ENCODE data around the gene IER5L. TPM values are rescaled to one million over a fixed set of nuclear protein-coding genes. Genes with fewer than 3 reads are reported as not detected.
"Not testable (repeated sequence)": the region's sequence is repeated elsewhere in the genome, so short reads cannot be mapped to it uniquely, and the experiment has no call there.

IER5L gene
- total RNA-seq, 2 experiments from 2014 or later = 1.3 to 1.5 TPM

DNA sequence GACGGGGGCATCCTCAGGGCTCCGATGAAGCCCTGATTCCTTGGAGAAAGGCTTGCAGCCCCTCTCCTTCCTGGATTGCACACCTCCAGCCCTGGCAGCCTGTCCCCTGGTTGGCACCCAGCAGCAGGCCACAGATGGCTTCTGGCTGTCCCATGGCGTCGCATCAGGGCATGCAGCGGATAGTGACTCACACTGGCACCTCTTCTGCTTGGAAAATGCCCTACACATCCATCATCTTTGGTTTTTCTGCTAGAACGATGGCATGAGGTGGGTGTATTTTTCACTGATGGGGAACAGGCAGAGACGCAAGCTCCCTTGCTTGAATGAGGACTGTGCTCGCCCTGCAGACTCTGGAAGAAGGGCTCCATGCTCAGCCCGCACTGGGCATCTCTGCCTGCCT lies 23.2 kb upstream of the IER5L start:
- Mint-ChIP-seq H3K4me1 (ENCODE audit: low read depth) (peaks cover 3% of the 10 kb centered on the region), H3K27me3 (peaks cover 11% of the 10 kb centered on the region), H3K4me3 (no peak overlapping the region), H3K9me3 (no peaks in the 10 kb centered on the region), H3K36me3 (no peaks in the 10 kb centered on the region), H3K27ac (no peak overlapping the region)
- DNase-seq = no peak
- POLR2A ChIA-PET = no interaction called here
- CTCF ChIA-PET = interaction anchor here (0.6 kb wide), 1 partner anchor 359 kb away, joined by 3 read pairs; no protein-coding TSS in a partner anchor
- intact Hi-C loops (cut with micrococcal nuclease) = loop anchor here (5.0 kb wide), 1 partner anchor 36 kb away; no protein-coding TSS in a partner anchor

DNA sequence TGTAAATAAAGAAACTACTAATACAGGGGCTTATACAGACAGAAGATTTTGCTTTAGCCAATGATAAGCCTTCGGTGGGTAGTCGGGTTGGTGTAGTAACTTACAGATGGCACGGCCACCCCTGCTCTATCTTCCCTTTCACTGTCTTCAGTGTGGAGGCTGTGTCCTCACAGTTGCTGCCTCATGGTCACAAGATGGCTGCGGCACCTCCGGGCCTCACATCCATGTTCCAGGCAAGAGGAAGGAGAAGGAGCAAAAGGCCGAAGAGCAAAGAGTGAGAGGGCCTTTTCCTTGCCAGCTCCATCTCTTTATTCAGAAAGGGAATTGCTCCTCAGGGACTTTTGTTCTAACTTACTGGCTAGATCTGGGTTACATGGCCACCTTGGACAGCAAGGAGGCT lies 22.2 kb upstream of the IER5L start:
- CTCF ChIA-PET = no interaction called here
- no peaks in the 10 kb centered on the region for H3K36me3 Mint-ChIP-seq
- H3K27ac Mint-ChIP-seq = no peak overlapping the region
- POLR2A ChIA-PET = no interaction called here
- intact Hi-C loops (cut with micrococcal nuclease) = loop anchor here (5.0 kb wide), 1 partner anchor 37 kb away; no protein-coding TSS in a partner anchor
- H3K27me3 Mint-ChIP-seq = peaks cover 13% of the 10 kb centered on the region
- no peak overlapping the region for H3K4me3 Mint-ChIP-seq
- H3K9me3 Mint-ChIP-seq = no peaks in the 10 kb centered on the region
- peaks cover 3% of the 10 kb centered on the region for H3K4me1 Mint-ChIP-seq (ENCODE audit: low read depth)
- no peak for DNase-seq

DNA sequence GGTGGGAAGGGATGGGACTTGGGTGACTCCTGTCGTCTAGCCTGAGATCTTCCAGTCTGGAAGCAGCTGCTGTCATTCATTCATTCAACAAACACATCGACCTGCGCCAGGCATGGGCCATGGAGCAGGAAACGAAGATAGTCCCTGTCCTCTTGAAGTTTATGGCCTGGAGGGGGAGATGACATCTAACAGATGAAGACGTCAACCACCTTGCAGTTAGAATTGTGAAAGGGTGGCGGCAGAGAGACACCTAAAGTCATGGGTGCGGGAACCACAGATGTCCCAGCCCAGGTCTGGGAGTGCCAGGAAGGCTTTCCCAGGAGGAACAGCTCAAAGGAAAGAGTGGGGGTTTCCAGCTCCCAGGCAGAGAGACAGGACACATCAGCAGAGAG lies 21.0 kb upstream of the IER5L start:
- Mint-ChIP-seq H3K9me3 (no peaks in the 10 kb centered on the region), H3K4me1 (ENCODE audit: low read depth) (peaks cover 3% of the 10 kb centered on the region), H3K4me3 (no peak overlapping the region), H3K27ac (no peak overlapping the region), H3K36me3 (no peaks in the 10 kb centered on the region), H3K27me3 (peaks cover 19% of the 10 kb centered on the region)
- no peak for DNase-seq
- CTCF ChIA-PET = no interaction called here
- intact Hi-C loops (cut with micrococcal nuclease) = no loop called here
- POLR2A ChIA-PET = no interaction called here

DNA sequence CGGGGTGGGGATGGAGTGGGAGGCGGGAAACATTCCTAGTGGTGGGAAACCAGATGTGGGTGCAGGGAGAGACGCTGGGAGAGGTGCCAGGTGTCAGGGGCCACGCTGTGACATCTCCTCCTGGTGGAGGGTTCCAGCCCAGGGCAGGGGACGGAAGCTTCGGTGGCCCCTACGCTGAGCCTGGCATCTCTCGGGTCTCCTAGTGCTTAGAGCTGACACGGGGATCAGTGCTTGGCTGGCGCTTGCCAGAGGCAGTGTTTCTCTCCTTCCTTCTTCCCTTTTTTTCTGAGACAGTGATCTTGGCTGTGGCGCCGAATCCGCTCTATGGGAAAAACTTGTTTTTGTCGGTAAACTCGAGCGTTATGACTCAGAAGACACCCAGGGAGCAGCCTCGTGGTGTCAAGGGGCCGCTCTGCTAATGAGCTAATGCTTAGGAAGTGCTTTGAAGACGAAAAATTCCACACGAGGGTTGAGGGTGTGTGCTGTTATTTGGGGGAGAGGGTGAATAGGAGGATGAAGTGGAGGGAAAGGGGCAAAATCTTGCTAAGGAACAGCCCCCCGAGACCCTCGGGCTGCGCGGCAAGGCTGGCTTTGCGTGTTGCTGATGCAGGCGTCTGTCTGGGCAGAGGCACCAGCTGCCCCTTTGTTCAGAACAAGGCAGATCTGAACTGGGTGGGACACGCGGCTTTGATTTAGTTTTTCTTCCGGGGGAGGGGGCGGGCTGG lies 20.4 kb upstream of the IER5L start:
- Mint-ChIP-seq H3K27me3 (peaks cover 19% of the 10 kb centered on the region), H3K4me3 (no peak overlapping the region), H3K4me1 (ENCODE audit: low read depth) (peaks cover 3% of the 10 kb centered on the region), H3K27ac (no peak overlapping the region), H3K36me3 (no peaks in the 10 kb centered on the region), H3K9me3 (no peaks in the 10 kb centered on the region)
- ChIA-PET CTCF (interaction anchor here (0.6 kb wide), 1 partner anchor 67 kb away, joined by 3 read pairs; no protein-coding TSS in a partner anchor), POLR2A (no interaction called here)
- intact Hi-C loops (cut with micrococcal nuclease) = no loop called here
- no peak for DNase-seq

DNA sequence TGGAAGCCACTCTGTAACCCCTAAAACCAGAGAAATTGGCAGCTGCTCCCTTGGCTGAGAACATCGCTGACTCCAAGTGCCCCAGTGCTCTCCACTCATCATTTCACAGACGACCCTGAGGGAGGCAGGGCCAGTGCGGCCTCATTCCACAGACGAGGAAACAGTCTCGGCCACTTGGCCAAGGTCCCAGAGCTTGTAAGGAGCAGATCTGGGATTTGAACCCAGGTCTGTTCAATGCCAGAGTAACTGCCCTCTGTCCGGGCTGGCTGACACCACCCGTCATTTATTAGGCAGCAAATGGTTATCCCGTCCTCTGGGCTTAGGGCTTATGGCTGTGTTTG lies 19.9 kb upstream of the IER5L start:
- Mint-ChIP-seq H3K4me3 (no peak overlapping the region), H3K4me1 (ENCODE audit: low read depth) (peaks cover 3% of the 10 kb centered on the region), H3K9me3 (no peaks in the 10 kb centered on the region), H3K27me3 (peaks cover 19% of the 10 kb centered on the region), H3K36me3 (no peaks in the 10 kb centered on the region), H3K27ac (no peak overlapping the region)
- ChIA-PET POLR2A (no interaction called here), CTCF (no interaction called here)
- no peak for DNase-seq
- intact Hi-C loops (cut with micrococcal nuclease) = no loop called here

DNA sequence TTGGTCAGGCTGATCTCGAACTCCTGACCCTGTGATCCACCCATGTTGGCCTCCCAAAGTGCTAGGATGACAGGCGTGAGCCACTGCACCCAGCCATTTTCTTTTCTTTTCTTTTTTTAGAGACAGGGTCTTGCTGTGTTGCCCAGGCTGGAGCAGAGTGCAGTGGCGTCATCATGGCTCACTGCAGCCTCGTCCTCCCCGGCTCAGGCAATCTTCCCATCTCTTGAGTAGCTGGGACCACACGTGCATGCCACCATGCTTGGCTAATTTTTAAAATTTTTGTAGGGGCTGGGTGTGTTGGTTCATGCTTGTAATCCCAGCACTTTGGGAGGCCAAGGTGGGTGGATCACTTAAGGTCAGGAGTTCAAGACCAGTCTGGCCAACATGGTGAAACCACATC lies 19.0 kb upstream of the IER5L start:
- H3K9me3 Mint-ChIP-seq; H3K4me1 Mint-ChIP-seq (ENCODE audit: low read depth); H3K36me3 Mint-ChIP-seq; DNase-seq; H3K27ac Mint-ChIP-seq; POLR2A ChIA-PET; H3K4me3 Mint-ChIP-seq; intact Hi-C loops (cut with micrococcal nuclease); CTCF ChIA-PET: not testable (repeated sequence)
- H3K27me3 Mint-ChIP-seq = peaks cover 19% of the 10 kb centered on the region

DNA sequence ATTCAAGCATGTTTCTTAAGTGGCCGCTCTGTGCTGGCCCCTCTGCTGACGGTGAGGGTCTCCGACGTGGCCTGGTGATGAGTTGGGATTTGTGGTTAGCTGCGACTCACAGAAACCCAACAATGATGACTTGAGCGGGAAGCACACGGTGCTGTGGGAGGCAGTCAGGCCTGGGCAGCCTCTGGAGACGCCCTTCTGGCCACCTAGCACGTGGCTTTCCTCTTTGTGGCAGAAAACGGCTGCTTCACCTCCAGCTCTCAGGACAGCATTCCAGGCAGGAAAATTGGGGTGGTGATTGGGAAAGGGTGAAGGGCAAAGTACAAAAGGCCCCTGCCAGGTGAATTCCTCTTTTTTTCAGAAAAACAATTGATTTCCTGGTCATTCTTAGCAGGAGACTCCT lies 17.5 kb upstream of the IER5L start:
- CTCF ChIA-PET = no interaction called here

DNA sequence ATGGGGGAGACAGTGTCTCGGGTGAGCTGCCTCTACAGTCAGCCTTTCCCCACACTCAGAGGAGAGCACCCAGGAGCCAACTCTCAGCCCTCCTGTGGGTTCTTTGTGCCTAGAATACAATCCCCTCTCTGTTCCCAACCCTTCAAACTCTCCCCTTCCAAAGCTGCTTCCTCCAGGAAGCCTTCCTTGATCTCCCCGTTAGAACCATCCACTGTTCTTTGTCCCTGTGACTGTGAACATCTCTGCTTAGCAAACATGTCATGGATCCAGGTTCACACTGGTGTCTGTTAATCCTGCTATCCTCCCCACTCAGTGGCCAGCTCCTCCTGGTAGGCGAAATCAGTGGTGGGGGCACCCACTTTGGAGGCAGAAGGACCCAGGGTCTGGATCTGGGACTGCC lies 16.2 kb upstream of the IER5L start:
- peaks cover 10% of the 10 kb centered on the region for H3K9me3 Mint-ChIP-seq
- no peak overlapping the region for H3K4me3 Mint-ChIP-seq
- intact Hi-C loops (cut with micrococcal nuclease) = no loop called here
- H3K36me3 Mint-ChIP-seq = no peaks in the 10 kb centered on the region
- CTCF ChIA-PET = interaction anchor here (0.7 kb wide), 1 partner anchor 16 kb away, joined by 4 read pairs; the partner anchor contains the start of gene IER5L
- H3K4me1 Mint-ChIP-seq (ENCODE audit: low read depth) = no peaks in the 10 kb centered on the region
- POLR2A ChIA-PET = no interaction called here
- no peak for DNase-seq
- peaks cover 19% of the 10 kb centered on the region for H3K27me3 Mint-ChIP-seq
- no peak overlapping the region for H3K27ac Mint-ChIP-seq

More for the DNA sequence above, 17.5 kb upstream of the IER5L start:
- H3K27ac Mint-ChIP-seq = no peak overlapping the region
- no peak overlapping the region for H3K4me3 Mint-ChIP-seq
- no peaks in the 10 kb centered on the region for H3K4me1 Mint-ChIP-seq (ENCODE audit: low read depth)
- DNase-seq = no peak
- peaks cover 10% of the 10 kb centered on the region for H3K9me3 Mint-ChIP-seq
- intact Hi-C loops (cut with micrococcal nuclease) = no loop called here
- peaks cover 19% of the 10 kb centered on the region for H3K27me3 Mint-ChIP-seq
- H3K36me3 Mint-ChIP-seq = no peaks in the 10 kb centered on the region
- POLR2A ChIA-PET = no interaction called here

DNA sequence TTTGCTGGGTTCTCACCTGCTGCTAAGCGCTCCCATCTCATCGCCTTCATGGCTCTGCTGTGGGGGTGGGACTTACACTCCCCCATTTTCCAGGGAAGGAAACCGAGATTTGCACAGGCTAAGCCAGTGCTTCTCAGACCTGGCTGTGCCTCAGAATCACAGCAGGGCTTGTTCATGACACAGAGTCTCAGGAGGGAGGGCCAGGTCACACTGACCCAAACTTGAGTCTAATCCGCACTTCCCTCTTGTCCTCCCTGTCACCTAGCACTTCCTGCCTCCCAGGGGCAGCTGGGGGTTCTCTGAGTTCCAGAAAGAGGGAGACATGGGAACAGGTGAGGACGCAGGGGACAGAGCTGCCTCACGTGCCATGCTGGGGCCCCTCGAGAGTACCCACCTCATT lies 15.6 kb upstream of the IER5L start:
- intact Hi-C loops (cut with micrococcal nuclease) = no loop called here
- H3K9me3 Mint-ChIP-seq = peaks cover 10% of the 10 kb centered on the region
- H3K27me3 Mint-ChIP-seq = peaks cover 17% of the 10 kb centered on the region
- no peak for DNase-seq
- H3K27ac Mint-ChIP-seq = no peak overlapping the region
- no peaks in the 10 kb centered on the region for H3K36me3 Mint-ChIP-seq
- POLR2A ChIA-PET = no interaction called here
- H3K4me1 Mint-ChIP-seq (ENCODE audit: low read depth) = no peaks in the 10 kb centered on the region
- no peak overlapping the region for H3K4me3 Mint-ChIP-seq
- CTCF ChIA-PET = interaction anchor here (0.7 kb wide), 1 partner anchor 16 kb away, joined by 4 read pairs; the partner anchor contains the start of gene IER5L

DNA sequence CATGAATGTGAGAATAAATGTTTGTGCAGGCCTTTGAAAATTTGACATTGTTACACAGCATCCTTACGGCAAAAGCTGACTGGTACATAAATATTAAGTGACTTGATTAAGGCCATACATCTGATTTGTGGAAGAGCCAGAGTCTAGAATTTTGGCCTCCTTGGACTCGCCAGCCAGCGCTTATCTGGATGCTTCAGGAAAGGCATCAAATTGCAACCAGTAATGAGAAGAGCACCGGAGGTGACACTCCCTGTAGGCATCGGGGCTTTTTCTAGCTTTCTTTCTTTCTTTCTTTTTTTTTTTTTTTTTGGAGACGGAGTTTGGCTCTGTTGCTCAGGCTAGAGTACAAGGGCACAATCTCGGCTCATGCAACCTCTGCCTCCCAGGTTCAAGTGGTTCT lies 13.2 kb upstream of the IER5L start:
- Mint-ChIP-seq H3K36me3 (no peaks in the 10 kb centered on the region), H3K27me3 (peaks cover 8% of the 10 kb centered on the region), H3K9me3 (peaks cover 10% of the 10 kb centered on the region), H3K27ac (no peak overlapping the region), H3K4me3 (no peak overlapping the region), H3K4me1 (ENCODE audit: low read depth) (peaks cover under 1% of the 10 kb centered on the region)
- intact Hi-C loops (cut with micrococcal nuclease) = no loop called here
- CTCF ChIA-PET = interaction anchor here (0.5 kb wide), 1 partner anchor 339 kb away, joined by 5 read pairs; no protein-coding TSS in a partner anchor
- DNase-seq = no peak
- POLR2A ChIA-PET = no interaction called here

DNA sequence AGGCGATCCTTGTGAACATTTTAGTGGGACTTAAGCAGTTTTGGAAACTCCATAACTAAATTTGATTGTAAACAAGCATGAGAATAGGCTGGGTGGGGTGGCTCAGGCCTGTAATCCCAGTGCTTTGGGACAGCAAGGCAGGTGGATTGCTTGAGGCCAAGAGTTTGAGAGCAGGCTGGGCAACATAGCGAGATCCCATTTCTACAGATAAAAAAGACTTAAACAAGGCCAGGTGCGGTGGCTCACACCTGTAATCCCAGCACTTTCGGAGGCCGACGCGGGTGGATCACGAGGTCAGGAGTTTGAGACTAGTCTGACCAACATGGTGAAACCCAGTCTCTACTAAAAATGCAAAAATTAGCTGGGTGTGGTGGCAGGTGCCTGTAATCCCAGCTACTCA lies 11.9 kb upstream of the IER5L start:
- H3K36me3 Mint-ChIP-seq; DNase-seq; H3K27ac Mint-ChIP-seq; intact Hi-C loops (cut with micrococcal nuclease); H3K4me3 Mint-ChIP-seq; H3K27me3 Mint-ChIP-seq; H3K9me3 Mint-ChIP-seq; POLR2A ChIA-PET: not testable (repeated sequence)
- peaks cover 11% of the 10 kb centered on the region for H3K4me1 Mint-ChIP-seq (ENCODE audit: low read depth)
- CTCF ChIA-PET = interaction anchor here (0.7 to 1.0 kb wide), 2 partner anchors 16 to 47 kb away, joined by 3 read pairs; no protein-coding TSS in a partner anchor

DNA sequence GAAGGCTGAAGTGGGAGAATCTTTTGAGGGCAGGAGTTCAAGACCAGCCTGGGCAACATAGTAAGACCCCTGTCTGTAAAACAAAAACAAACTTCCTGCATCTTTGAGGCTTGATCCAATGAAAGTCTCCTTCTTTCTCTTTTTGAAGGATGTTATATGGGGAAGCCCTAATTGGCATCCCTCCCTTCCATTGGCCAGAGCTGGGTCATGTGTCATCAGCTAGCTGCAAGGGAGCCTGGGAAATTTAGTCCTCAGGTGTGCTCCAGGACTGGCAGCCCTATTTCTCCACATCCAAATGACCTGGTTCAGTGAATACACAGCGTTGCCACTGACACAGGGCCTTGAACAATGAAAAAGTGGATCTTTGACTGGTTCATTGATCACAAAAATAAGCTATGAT lies 9.0 kb upstream of the IER5L start:
- ChIA-PET CTCF (interaction anchor here (0.9 to 2.8 kb wide), 3 partner anchors 9 to 421 kb away, joined by 3 to 10 read pairs (median 3); partner anchors contain the start of gene IER5L), POLR2A (no interaction called here)
- H3K4me3 Mint-ChIP-seq = no peak overlapping the region
- H3K36me3 Mint-ChIP-seq = no peaks in the 10 kb centered on the region
- no peak for DNase-seq
- peaks cover 3% of the 10 kb centered on the region for H3K9me3 Mint-ChIP-seq
- no peaks in the 10 kb centered on the region for H3K27me3 Mint-ChIP-seq
- intact Hi-C loops (cut with micrococcal nuclease) = no loop called here
- H3K4me1 Mint-ChIP-seq (ENCODE audit: low read depth) = peaks cover 11% of the 10 kb centered on the region
- H3K27ac Mint-ChIP-seq = no peak overlapping the region

DNA sequence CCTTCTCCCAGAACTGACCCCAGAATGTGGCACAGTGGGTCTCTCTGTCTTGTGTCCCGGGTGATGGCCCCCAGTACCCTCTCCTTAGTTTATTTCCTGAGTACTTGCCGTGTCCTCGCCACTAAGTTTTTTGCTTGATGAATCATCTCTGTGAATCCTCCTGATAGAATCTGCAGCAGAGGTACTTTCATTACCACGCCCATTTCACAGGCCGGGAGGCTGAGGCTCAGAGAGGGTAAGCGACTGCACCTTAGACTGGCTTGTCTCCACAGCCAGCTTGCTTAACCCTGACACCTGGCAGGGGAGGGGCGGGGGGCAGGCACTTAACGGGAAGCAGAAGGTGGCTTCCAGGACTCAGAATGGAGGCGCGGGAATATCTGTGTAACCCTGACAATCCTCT lies 7.9 kb upstream of the IER5L start:
- no peaks in the 10 kb centered on the region for H3K27me3 Mint-ChIP-seq
- intact Hi-C loops (cut with micrococcal nuclease) = no loop called here
- POLR2A ChIA-PET = no interaction called here
- H3K4me1 Mint-ChIP-seq (ENCODE audit: low read depth) = peaks cover 11% of the 10 kb centered on the region
- H3K27ac Mint-ChIP-seq = no peak overlapping the region
- peak; percentile 62 for DNase-seq
- CTCF ChIA-PET = interaction anchor here (2.8 kb wide), 1 partner anchor 12 kb away, joined by 10 read pairs; no protein-coding TSS in a partner anchor
- H3K9me3 Mint-ChIP-seq = no peaks in the 10 kb centered on the region
- no peak overlapping the region for H3K4me3 Mint-ChIP-seq
- no peaks in the 10 kb centered on the region for H3K36me3 Mint-ChIP-seq

All from activated CD4-positive, alpha-beta memory T cell treated with anti-CD3 and anti-CD28 coated beads for 36 hours (primary cell).